ENCODE measurements around the gene PDCD1.

PDCD1 gene

DNA sequence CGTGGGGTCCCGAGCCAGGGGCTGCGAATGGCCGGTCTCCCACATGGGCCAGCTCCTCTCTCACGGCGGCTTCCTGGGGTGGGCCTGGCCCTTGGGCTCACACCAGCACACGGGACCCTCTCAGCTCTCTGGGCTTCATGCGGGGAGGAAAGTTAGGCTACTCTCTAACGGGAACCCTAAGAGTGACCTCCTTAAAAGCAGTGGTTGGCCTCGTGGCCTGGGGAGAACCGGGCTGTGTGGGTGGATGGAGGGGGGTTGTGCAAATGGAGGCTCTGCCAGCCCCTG is 36.7 kb upstream of the PDCD1 start:
- no peak for DNase-seq

DNA sequence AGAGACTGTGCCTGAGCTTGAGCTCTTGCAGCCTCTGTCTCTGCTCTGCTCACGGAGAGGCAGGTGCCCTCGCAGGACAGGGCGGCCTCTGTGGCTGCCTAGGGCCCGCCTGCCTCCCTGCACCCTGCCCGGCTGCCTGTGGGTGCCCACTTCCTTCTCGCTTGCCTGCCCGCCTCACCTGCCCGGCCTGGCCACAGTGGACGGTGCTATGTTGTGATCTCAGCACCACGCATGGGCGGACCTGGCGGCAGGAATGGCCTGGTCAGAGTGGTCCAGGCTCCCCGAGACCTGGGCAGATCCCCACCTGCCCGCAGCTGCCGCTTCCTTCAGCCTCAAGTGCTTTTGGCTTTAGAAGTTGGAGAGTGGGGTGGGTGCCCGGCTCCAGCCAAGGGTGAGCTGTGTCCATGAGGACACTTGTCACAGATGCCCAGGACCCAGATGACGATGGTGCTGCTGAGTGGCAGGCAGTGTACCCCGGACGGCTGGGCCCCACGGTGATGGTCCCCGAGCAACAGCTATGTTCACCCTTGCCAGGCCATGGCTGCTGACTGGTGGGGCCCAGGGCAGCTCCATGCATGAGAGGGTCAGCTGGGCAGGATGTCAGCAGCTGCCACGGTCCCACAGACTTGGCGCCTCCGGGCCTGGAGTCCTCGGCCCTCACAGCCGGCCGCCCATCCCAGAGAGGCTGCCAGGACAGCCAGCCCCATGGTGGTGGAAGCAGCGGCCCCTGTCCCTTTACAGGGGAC is 36.2 kb upstream of the PDCD1 start:
- no peak for DNase-seq

DNA sequence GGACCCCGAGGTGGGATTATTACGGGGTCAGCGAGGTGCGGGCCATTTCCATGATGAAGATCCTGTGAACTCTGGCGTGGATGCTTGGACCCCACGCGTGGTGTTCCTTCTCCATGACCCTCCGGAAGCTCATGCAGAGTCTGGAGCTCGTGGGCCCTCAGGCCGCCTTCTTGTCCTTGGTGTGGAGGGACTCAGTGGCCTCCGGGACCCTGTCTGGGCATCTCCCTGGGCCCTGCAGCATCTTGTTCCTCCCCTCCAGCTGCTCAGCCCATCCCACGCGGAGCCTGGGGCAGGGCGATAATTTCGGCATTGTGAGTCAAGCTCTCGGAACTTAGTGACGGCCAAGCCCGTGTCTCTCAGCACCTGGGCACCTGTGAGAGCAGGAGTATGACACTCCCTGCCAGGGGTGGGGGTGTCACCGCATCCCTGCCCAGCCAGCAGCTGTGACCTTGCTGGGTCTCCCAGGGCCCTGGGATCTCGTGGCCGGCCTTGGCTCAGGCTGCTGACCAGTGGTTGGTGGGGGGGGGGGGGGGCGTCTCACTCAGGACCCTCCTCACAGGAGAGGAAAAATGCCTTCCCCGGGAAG is 35.5 kb upstream of the PDCD1 start:
- no peak for DNase-seq

DNA sequence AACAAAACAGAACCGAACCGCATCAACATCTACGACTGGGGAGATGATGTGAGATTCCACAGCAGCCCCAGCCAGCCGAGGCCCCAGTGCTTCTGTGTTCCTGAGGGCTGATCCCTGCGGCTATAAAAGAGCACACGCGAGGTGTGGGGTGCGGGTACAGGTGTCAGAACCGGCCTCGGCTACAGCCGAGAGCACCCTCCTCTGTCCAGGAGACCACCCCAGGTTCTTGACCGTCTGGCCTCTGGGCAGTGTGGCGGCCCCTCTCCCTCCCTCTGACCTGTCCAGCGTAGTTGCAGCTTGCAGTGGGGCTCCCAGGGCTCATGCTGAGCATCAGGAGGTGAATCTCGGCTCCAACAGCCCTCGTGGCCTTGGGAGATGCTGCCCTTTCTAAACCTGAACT is 34.6 kb upstream of the PDCD1 start:
- no peak for DNase-seq

DNA sequence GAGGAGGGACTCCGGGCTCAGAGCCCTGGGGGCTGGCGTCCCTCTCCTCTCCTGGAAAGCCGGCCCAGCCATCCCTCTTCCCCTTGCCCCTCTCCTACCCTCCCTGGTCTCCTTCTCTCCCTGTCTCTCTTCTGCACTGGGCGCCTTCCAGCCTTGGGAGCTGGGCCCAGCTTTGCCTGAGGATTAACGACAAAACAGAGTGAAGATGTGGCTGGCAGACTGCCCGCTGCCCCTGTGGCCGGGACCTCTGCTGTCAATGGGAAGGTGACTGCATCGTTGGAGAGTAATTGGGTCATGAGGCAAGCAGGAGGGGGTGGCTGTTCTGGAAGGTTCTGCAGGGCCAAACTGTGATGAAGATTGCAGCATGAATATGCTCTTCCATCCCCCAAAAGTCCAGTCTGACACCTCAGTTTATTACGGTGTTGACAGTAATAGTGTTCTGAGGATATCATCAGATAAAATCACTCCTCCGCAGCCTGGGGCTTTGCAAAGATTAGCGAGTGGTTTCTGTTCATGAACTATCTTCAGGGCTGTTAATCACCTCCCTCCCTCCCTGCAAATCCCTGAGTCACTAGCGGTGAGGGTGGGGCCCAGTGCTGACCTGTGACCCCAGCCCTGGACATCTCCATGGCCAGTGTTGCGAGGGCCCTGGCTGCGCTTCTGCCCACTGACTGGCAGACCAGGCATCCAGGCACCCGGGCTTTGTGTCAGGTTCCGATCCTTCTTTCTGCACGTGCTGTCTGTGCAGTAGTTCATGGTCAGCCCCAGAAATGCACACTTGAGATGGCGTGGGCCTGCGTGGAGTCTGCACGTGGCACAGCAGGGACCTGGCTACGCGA is 33.8 kb upstream of the PDCD1 start:
- DNase-seq, result no peak

DNA sequence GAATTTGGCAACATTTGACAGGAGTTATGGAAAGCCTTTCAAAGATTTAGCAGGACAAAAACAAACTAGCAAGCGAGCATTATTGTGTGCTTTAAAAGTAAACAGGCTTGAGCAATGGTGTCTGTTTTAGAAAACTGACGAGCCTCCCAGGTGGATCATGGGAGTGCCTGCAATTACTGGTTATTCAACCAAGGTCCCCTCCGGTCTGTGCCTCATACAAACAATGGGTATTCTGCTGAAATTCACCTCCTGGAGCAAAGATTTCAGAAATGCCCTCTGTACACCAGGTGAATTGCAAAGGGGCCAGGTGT is 33.2 kb upstream of the PDCD1 start:
- no peak for DNase-seq

DNA sequence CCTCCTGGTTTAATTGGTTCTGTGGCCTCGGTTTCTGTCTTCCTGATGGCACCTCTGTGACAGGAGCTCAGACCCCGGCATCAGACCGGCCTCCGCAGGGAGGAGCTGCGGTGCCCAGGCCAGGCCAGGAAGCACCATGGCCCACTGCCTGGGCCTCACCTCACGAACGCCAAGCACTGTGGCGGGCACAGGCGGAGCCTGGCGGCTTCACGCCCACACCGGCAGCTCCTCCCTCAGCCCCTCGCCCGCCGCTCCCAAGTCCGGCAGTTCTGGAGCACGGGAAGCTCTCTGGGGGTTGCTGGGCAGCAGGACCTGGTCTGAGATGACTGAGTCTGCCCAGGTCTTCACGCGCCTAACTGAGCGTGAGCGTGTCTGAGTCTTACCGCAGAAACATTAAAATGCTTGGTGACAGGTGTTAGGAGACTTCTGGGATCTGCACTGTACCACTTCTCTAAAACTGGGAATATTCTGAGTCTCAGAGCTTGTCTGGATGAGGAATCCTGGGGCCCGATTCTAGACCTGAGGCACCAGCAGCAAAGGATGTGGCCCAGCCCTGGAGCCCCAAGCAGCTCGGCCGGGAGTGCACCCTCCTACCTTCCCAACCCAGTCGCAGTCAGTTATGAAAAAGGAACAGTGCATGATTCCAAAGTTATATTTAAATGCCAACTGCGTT is 32.8 kb upstream of the PDCD1 start:
- no peak for DNase-seq

DNA sequence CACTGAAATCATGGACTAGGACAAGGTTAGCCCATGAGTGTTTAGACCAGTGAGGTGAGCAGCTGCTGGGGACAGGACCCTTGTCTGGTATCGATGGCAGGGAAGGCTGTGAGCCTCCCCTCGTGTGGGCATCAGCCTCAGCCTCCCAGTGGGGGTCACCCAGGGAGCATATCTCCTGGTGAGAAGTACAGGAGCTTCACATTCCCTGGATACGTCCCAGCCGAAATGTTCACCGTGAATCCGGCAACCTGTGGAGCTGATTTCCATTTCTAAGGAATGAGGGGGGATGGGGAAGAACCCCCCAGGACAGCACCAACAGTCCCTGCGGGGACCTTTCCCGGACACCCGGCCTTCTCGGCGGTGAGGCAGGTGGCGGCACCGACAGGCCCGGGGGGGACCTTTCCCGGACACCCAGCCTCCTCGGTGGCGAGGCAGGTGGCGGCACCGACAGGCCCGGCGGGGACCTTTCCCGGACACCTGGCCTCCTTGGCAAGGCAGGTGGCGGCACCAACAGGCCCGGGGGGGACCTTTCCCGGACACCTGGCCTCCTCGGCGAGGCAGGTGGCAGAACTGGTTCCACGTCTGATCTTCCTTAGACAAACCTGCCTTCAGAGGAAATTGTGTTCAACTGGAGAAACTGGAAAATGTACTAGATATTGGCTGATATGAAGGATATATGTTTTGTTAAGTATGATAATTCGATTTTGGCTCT is 32.0 kb upstream of the PDCD1 start:
- DNase-seq, result no peak

DNA sequence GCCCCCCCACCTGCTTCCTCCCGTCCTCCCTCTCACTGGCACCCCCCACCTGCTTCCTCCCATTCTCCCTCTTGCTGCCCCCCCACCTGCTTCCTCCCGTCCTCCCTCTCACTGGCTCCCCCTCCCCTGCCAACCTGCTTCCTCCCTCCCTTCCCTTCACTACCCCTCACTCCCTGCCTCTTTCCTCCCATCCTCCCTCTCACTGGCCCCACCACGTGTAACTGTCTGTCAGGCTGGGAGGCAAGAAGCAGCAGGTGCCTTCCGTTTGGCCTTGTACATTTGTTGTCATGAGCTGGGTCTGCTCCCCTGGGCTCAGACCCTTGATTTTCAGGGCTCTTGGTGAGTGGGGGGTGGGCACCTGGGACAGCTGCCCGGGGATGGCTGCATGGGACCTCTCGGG is 29.9 kb upstream of the PDCD1 start:
- DNase-seq, result no peak

DNA sequence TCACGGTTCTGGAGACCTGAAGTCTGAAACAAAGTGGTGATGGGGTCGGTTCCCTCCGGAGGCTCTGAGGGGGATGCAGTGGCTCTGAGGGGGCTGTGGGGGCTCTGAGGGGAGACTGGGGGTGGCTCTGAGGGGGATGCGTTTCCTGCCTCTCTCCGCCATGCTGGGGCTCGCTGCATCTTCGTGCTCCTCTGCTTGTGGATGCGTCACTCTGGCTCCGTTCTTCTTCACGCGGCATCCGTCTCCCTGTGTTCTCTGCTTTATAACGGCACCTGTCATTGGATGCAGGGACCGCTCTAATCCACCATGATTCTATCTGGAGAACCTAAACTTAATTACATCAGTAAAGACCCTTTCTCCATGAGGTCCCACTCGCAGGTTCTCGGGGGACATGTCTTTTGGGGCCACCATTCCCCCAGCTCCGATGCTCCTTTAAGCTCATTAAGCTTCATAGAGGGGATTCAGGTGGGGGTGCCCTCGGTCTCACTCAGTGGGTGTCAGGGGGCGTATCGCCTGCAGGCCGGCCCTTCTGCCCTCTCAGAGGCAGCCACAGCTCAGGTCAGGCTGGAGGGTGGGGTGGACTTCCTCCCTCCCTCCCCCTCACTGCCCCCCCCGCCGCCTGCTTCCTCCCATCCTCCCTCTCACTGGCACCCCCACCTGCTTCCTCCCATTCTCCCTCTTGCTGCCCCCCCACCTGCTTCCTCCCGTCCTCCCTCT is 29.3 kb upstream of the PDCD1 start:
- no peak for DNase-seq

DNA sequence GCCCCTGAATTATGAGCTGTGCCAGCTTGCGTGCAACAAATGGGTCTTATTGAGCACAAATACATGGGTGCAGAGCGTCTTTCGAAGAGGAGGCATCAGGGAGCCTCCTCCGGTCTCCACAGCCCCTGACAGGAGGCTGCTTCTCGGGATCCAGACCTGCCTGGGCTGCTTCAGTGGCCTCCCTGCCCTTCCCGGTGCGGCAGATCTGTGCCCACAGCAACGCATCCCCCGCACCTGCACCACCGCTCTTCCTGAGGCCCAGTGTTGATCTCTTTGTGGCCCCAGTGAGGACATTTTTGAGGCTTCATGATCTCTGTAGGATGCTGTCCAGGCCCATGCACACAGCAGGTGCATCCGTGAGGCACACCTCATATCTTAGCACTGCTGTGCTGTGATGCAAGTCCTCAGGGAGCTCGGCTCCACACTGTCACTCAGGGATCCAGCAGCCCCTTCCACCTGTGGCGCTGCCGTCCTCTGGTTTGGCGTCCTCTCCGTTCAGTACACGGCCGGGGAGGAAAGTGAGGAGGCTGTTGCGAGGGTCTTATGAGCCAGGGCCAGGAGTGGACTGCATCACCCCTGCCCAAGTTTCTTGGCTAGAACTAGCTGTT is 28.2 kb upstream of the PDCD1 start:
- DNase-seq, result no peak

DNA sequence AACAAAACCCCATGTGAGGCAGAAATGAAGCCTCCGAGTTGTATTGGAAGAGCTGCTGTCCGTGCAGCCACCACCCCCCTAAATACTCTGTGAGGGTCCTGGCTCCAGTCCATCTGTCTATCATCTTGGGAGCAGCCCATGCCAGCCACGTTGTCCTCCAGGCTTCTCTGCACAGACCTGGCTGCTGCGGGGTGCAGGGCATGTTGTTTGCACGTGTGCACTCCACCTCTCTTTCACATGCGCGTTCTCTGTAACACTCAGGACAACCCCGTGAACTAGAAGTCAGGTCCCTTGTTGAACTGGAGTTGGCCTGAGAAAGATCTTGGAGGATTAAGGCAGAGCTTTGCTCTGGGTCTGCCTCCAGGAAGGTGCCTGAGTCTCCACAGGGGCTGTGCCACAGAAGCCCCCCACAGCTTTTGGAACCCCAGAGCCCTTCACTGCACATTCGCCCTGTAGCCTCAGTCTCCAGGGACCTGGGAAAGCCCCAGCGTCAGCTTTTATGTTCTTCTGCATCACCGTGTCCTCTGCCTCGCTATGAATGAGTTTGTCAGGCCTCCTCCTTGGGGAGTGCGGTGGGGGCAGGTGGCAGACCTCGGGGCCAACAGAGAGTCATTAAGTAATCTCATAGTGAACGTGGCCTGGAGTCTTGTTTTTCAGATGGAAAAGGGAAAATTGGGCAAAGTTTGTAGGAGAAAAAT is 27.4 kb upstream of the PDCD1 start:
- DNase-seq, result no peak

DNA sequence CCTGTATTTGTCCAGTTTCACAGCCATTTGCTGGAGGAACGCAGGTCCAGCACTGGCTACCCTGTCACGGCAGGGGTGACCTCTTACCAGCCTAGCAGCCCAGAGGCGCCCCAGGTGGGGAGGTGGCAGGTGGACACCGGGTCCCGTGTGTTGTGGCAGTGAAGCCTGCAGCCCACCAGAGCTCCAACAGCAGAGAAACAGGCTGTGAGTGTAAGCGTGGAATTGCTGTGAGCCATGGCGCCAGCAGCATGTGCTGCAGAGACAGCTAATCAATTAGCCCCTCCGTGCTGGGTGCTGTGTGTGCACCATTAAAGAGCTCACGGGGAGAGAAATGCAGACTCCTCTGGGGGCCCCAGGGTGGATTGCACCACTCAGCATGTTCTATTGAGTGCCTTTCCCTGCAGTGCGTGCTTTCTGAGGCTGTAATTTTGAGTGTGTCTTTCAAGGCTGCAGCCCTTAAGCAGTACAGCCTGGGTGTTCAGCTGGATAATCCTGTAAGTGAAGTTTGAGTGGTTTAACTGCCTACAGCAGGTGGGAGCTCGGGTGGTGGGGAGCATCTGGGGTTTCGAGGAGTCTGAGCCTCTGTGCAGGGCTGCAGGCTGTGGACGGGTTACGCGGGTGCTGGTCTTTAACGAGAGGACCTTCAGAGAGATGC is 26.7 kb upstream of the PDCD1 start:
- DNase-seq, result no peak

DNA sequence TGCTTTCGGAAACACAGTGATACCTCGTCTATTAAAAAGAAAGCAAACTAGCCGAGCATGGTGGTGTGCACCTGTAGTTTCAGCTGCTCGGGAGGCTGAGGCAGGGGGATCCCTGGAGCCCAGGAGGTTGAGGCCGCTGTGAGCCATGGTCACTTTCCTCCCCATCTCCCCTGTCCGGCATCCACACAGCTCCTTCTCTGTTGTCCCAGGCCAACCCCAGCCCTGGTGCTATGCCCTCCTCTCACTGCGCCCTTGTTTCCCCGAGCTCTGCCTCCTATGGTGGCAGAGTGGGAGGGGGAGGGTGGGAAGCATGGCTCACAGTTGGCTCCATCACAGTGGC is 26.2 kb upstream of the PDCD1 start:
- DNase-seq, result no peak

DNA sequence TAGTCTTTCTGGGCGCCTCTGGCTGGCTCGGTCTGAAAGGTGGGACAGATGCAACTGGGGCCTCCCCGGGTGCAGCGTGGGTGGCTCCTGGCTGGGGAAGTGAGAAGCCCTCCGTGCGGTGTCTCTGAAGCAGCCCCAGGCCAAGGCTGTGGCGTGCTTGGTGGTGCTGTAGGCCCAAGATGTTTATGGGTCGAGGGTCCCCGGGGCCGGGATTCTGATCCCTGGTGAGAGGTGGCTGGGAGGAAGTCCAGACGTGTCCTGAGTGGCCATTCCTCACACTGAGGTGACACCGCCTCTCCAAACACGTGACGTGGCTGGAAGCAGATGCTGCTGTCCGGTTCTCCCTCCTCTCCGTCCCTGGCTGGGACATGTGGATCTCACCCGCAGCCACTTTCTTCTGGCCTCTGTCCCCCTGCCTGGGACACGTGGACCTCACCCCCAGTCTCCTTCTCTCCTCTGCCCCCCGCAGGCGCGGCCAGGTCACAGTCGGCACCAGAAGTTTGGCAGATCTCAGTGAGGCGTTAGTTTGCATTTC is 23.5 kb upstream of the PDCD1 start:
- DNase-seq, result peak; percentile 35

DNA sequence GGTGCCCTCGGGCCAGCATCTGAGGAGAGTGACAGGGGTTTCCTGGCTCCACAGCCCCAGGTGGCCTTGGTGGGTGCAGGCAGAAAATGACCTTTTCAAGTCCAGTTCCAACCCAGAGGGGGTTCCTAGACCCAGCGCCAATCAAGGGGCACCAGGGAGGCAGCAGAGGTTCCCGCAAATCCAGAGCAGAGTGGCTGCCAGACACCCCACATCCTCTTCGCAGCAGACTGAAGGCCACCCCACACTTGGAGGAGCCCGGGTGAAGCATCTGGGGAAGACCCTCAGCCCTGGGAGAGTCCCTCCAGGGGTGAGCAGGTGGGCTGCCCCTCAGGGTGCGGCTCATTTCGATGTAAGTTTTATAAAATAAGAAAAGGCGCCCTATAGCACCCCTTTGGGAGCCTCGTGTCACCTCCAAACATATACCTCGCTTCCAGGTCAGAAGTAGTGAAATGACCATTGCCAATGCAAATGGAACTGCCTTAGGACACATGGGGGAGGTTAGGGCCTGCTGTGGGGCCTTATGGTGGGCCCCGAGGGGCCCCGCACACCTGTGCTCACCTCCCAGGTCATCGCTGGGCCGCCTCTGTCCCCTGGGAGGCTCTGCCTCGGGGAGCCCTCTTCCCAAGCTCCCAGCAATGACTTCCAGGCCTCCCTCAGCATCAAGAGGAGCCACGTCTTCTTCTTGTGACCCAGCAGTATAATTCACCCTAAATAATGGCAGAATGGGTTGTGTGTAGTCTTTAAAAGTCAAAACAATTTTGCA is 21.8 kb upstream of the PDCD1 start:
- no peak for DNase-seq

DNA sequence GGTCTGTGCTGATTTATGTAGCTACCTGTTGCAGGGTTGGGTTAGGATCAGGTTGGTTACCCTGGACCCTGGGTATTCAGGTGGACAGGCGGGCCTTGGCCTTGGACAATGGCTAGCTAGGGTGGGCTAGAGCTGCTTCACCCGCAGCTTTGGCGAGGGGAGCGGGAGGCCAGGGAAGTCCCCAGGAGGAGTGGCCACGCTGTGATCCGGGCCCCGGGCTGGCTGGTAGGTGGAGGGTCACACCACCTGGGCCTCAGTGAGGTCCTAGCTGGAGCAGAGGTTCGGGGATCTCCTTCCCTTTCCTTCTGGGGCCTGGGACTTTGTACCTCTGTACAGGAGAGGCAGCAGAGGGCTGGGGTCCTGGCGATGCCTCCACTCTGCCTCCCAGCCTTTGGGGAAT is 20.6 kb upstream of the PDCD1 start:
- no peak for DNase-seq

DNA sequence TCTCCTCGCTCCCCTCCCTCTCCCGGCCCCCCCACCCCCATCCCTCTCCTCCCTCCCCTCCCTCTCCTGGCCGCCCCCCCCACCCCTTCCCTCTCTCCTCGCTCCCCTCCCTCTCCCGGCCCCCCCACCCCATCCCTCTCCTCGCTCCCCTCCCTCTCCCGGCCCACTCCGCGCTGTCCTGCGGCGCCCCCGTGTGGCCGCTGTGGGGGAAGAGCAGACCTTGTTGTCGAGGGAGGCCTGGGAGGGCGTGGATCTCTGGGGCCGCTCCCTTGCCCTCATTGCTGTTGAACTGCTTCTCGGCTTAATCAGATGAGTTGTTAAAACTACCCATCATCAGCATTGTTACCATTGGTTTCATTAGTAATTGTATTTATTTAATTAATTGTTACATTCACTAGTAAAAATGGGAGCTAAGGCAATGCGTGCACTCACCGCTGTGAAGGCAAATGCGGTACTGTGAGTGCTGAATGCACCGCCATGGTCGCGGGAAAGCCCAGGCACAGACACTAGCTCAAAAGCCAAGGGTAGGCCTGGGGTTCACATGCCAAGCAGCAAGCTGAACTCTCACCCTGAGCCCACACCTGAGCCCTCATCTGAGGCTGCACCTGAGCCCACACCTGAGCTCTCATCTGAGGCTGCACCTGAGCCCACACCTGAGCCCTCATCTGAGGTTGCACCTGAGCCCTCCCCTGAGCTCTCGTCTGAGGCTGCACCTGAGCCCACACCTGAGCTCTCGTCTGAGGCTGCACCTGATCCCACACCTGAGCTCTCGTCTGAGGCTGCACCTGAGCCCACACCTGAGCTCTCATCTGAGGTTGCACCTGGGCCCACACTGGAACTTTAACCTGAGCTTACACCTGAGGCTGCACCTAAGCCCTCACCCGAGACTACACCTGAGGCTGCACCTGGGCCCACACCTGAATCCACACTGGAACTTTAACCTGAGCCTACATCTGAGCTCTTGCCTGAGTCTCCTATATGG is 19.6 kb upstream of the PDCD1 start:
- peak; percentile 81 for DNase-seq

DNA sequence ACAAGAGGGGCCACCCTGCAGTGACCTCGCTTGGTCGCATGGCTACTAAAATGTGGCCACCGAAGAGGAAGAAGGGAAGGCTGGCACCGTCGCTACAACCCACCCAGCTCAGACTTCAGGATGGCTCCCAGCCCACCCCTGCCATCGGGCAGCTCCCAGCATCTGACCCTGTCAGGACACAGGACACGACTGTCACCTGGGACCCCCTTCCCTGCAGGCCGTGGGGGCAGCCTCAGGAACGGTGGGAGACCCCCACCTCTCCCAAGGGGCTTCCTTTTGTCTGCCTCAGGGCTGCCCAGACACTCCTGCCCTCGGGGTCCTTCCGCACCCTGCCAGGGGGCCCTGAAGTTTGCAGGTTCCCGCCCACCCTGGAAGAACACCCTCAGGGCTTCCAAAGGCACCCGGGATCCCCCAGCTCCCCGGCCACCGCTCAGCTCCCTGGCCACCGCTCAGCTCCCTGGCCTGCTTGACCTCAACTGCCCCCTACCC is 18.5 kb upstream of the PDCD1 start:
- no peak for DNase-seq

All from CD4-positive, alpha-beta T cell treated with Interleukin-21 for 1 hour (primary cell).